ENCODE results near the gene PASK.
A peak's percentile ranks its signal among the peaks of the same experiment; 100 is the strongest.
"Not testable (repeated sequence)": the region's sequence is repeated elsewhere in the genome, so short reads cannot be mapped to it uniquely, and the experiment has no call there.

PASK gene

DNA sequence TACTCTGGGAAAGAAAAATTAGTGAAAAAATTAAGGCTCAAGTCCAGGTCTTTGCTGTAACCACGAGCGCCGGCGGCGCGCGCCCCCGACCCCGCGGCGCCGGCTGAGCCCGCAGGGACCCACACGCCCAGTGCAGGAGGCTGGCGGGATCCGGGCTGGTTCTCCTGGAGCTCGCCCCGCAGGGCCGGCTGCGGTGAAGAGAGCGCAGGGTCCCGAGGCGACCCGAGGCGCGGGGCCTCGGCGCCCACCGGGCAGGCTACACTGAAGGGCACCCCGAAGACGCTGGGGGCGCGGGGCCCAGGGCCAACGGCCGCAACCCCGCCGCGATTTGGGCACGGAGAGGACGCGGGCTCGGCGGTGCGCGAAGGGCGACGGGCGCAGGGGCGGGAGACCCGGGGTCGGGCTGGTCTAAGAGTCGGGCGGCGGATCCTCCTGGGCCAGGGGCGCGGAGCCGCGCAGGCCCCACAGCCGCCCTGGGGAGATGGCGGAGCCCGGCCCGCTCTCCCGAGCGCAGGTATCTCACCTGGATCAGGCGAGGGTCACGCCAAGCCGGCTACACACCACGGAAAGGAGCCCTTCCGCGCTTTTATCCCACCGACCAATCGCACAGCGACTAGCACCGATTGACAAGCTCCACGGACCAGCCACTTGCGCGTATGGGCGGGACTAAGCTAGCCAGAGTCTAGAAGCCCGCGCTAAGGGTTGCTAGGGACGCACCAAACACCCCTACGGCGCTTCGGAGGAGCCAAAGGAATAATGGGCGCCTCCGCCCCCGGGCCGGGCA is at the start of gene PASK:
PASK (minus strand) TSS at position 582 of the 784 bp plus-strand sequence. CDS start 6,440 bp downstream, outside the sequence.
- Histone ChIP-seq H3K4me3 (ENCODE audit: low read length) (peak within 1 kb of the TSS; percentile 87), H3K36me3 (ENCODE audit: control insufficient read depth, insufficient read depth, low read length) (no peaks in the 10 kb centered on the region), H3K27me3 (ENCODE audit: control insufficient read depth, insufficient read depth, low read length) (no peaks in the 10 kb centered on the region), H3K9me3 (ENCODE audit: control insufficient read depth, low read length) (no peaks in the 10 kb centered on the region), H3K9ac (ENCODE audit: low read length) (peak within 1 kb of the TSS; percentile 81), H3K4me1 (ENCODE audit: control insufficient read depth, insufficient read depth, low read length) (peaks cover 8% of the 10 kb centered on the region)

DNA sequence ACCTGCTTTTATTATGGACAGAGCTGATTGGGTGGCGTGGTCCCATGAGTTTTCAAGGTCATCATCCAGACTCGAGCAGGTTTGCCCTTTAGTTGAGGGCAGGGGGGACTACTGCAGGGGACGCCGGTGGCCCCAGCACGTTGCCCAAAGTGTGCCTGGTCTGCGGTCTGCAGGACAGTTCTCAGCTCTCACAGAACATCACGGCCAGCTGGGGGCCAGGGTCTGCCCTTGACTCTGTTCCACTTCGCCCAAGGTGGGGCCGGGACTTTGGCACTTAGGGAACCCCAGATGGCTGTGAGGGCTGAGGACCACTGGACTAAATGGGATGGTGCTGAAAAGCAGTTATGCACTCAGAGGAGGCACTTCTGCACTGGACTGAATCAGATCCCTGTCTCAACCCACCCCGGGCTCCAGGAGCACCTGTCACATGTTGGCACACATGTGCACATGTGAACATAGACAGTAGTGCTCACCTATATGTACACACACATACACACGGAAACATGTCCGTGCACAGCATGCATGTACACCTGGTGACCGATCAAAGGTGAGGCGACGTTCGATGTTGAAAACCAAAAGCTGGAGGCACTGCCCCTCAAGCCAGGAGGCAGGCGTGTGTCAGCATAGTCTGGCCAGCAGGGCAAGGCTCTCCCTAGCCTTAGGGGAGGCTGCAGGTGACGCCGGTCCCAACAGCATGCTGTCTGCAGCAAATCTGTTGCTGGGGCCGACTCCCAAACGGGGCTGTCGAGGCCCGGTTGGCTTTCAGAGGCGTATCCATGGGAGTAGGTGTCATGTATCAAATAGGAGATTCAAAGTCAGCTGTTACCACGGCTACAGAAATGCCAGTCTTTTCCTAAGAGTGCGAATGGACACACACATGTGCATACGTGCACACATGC is 49.4 kb upstream of the PASK start:
- H3K36me3 ChIP-seq (ENCODE audit: control insufficient read depth, insufficient read depth, low read length): no peaks in the 10 kb centered on the region
- no peak overlapping the region for H3K9ac ChIP-seq (ENCODE audit: low read length)
- H3K27me3 ChIP-seq (ENCODE audit: control insufficient read depth, insufficient read depth, low read length): no peaks in the 10 kb centered on the region
- no peak overlapping the region for H3K4me3 ChIP-seq (ENCODE audit: low read length)
- no peaks in the 10 kb centered on the region for H3K9me3 ChIP-seq (ENCODE audit: control insufficient read depth, low read length)
- no peaks in the 10 kb centered on the region for H3K4me1 ChIP-seq (ENCODE audit: control insufficient read depth, insufficient read depth, low read length)

- H3K9ac ChIP-seq (ENCODE audit: low read length): no peak overlapping the region
- no peaks in the 10 kb centered on the region for H3K27me3 ChIP-seq (ENCODE audit: control insufficient read depth, insufficient read depth, low read length)
Observed at GRCh38 chr2:241197947-241198346, 48.7 kb upstream of the PASK start.

DNA sequence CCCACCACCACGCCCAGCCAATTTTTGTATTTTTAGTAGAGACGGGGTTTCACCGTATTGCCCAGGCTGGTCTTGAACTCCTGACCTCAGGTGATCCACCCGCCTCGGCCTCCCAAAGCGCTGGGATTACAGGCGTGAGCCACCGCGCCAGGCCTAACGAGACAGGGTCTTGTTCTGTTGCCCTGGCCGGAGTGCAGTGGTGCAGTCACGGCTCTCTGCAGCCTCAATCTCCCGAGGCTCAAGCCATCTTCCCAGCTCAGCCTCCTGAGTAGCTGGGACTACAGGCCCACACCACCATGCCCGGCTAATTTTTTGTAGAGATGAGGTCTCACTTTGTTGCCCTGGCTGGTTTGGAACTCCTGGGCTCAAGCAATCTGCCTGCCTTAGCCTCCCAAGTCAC is 48.0 kb upstream of the PASK start:
- H3K9me3 ChIP-seq (ENCODE audit: control insufficient read depth, low read length); H3K4me3 ChIP-seq (ENCODE audit: low read length); H3K27me3 ChIP-seq (ENCODE audit: control insufficient read depth, insufficient read depth, low read length); H3K36me3 ChIP-seq (ENCODE audit: control insufficient read depth, insufficient read depth, low read length); H3K9ac ChIP-seq (ENCODE audit: low read length); H3K4me1 ChIP-seq (ENCODE audit: control insufficient read depth, insufficient read depth, low read length): not testable (repeated sequence)

More at GRCh38 chr2:241197947-241198346, 48.7 kb upstream of the PASK start:
- Histone ChIP-seq H3K36me3 (ENCODE audit: control insufficient read depth, insufficient read depth, low read length) (no peaks in the 10 kb centered on the region), H3K4me3 (ENCODE audit: low read length) (no peak overlapping the region), H3K4me1 (ENCODE audit: control insufficient read depth, insufficient read depth, low read length) (peaks cover 2% of the 10 kb centered on the region), H3K9me3 (ENCODE audit: control insufficient read depth, low read length) (no peaks in the 10 kb centered on the region)

DNA sequence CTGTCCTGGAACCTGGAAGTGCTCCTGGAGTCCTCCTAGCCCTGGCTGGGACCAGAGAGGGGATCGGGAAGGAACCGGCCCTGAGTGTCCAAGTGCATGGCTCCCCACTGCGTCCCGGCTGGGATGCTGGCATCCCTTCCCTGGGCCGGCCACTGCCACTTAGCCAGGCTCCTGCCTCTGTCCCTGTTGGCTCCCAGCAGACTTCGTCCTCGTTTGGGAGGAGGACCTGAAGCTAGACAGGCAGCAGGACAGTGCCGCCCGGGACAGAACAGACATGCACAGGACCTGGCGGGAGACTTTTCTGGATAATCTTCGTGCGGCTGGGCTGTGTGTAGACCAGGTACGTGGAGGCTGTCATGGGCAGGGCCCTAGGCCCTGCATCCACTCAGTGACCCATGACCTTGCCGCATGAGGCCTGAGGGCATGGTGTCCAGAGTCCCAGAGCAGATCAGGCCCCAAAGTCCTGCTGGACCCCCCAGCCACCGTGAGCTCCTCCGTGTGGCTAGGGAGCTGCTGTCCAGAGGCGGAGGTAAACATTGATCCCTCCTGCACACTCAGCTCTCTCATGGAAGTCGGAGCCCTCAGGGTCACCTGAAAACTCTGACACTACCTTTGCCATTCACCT is 46.3 kb upstream of the PASK start:
- H3K4me1 ChIP-seq (ENCODE audit: control insufficient read depth, insufficient read depth, low read length): peaks cover 6% of the 10 kb centered on the region

DNA sequence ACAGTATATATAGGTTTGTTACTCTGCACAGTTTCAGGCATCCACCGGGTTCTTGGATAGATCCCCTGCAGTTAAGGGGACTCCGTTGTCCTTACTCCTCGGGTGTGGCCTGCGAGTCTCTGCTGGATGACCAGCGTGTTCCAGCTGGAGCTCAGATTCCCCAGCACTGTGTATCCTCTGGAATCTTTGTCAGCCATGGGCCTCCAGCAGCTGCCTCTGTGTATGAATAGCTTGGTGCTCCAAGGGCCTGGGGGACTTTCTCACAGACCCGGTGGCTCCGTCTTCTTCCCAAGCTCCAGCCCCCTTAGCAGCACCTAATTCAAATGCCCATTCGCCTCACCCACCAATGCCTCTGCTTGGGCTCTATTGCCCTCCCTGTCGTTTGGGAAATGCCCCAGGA is 45.5 kb upstream of the PASK start:
- H3K9me3 ChIP-seq (ENCODE audit: control insufficient read depth, low read length): no peaks in the 10 kb centered on the region
- no peak overlapping the region for H3K4me3 ChIP-seq (ENCODE audit: low read length)
- H3K4me1 ChIP-seq (ENCODE audit: control insufficient read depth, insufficient read depth, low read length): peaks cover 14% of the 10 kb centered on the region
- H3K9ac ChIP-seq (ENCODE audit: low read length): no peak overlapping the region
- H3K27me3 ChIP-seq (ENCODE audit: control insufficient read depth, insufficient read depth, low read length): no peaks in the 10 kb centered on the region
- no peaks in the 10 kb centered on the region for H3K36me3 ChIP-seq (ENCODE audit: control insufficient read depth, insufficient read depth, low read length)

More for the DNA sequence above, 46.3 kb upstream of the PASK start:
- H3K9ac ChIP-seq (ENCODE audit: low read length): no peak overlapping the region
- H3K4me3 ChIP-seq (ENCODE audit: low read length): no peak overlapping the region
- H3K9me3 ChIP-seq (ENCODE audit: control insufficient read depth, low read length): no peaks in the 10 kb centered on the region
- H3K36me3 ChIP-seq (ENCODE audit: control insufficient read depth, insufficient read depth, low read length): no peaks in the 10 kb centered on the region
- H3K27me3 ChIP-seq (ENCODE audit: control insufficient read depth, insufficient read depth, low read length): no peaks in the 10 kb centered on the region

DNA sequence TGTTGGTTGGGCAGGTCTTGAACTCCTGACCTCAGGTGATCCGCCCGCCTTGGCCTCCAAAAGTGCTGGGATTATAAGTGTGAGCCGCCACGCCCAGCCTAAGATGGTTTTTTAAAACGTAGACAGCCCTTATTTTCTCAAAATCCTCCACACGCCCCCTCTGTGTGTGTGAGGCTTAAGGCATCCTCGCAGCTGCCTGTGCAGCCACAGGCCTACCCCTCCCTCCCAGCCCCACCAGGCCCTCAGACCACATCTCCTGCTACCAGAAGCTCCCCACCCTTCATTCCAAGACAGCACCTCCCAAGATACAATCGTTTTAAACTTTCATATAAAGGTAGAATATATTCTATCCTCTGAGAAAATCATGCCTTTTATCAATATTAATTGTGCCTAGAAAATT is 44.0 kb upstream of the PASK start:
- Histone ChIP-seq H3K4me1 (ENCODE audit: control insufficient read depth, insufficient read depth, low read length) (peaks cover 23% of the 10 kb centered on the region), H3K9ac (ENCODE audit: low read length) (no peak overlapping the region), H3K9me3 (ENCODE audit: control insufficient read depth, low read length) (no peaks in the 10 kb centered on the region), H3K36me3 (ENCODE audit: control insufficient read depth, insufficient read depth, low read length) (no peaks in the 10 kb centered on the region), H3K4me3 (ENCODE audit: low read length) (no peak overlapping the region), H3K27me3 (ENCODE audit: control insufficient read depth, insufficient read depth, low read length) (no peaks in the 10 kb centered on the region)

GRCh38 chr2:241191081-241191480 is 41.8 kb upstream of the PASK start:
- Histone ChIP-seq H3K4me3 (ENCODE audit: low read length) (no peak overlapping the region), H3K36me3 (ENCODE audit: control insufficient read depth, insufficient read depth, low read length) (no peaks in the 10 kb centered on the region), H3K4me1 (ENCODE audit: control insufficient read depth, insufficient read depth, low read length) (peaks cover 36% of the 10 kb centered on the region), H3K9me3 (ENCODE audit: control insufficient read depth, low read length) (no peaks in the 10 kb centered on the region), H3K27me3 (ENCODE audit: control insufficient read depth, insufficient read depth, low read length) (no peaks in the 10 kb centered on the region), H3K9ac (ENCODE audit: low read length) (no peak overlapping the region)

DNA sequence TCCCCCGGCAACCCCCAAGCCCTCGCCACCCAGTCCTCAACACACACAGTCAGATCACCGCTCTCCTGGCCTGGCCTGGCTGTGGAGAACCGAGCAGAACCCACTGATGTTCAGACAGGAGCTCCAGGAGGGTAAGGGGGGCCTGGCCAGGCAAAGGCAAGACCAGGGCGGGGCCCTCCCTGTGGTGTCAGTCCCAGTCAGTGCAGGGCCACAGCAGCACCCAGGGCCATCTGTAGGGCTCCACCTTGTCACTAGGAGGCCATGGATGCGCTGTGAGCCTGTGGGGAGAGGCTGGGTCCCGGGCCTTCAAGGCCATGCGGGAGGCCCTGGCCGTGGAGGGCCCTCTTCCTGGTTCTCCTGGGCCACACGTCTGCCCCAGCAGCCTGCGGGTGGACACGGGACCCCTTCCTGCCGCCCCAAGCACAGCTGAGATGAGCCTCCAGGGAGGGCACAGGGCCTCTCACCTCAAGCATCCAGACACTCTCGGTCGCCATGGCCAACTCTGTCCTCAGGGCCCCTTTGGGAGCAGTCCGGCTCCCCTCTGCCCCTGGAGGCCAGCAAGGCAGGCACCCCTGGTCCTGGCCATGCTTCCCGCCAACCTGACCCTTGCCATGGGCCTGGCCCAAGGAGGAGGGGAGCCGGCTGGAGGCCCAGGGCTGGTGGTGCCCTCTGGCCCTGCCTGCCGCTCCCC is 41.2 kb upstream of the PASK start:
- no peaks in the 10 kb centered on the region for H3K27me3 ChIP-seq (ENCODE audit: control insufficient read depth, insufficient read depth, low read length)
- no peak overlapping the region for H3K4me3 ChIP-seq (ENCODE audit: low read length)
- no peaks in the 10 kb centered on the region for H3K36me3 ChIP-seq (ENCODE audit: control insufficient read depth, insufficient read depth, low read length)
- H3K9me3 ChIP-seq (ENCODE audit: control insufficient read depth, low read length): no peaks in the 10 kb centered on the region
- H3K9ac ChIP-seq (ENCODE audit: low read length): no peak overlapping the region
- H3K4me1 ChIP-seq (ENCODE audit: control insufficient read depth, insufficient read depth, low read length): peaks cover 36% of the 10 kb centered on the region

- no peaks in the 10 kb centered on the region for H3K36me3 ChIP-seq (ENCODE audit: control insufficient read depth, insufficient read depth, low read length)
- no peaks in the 10 kb centered on the region for H3K9me3 ChIP-seq (ENCODE audit: control insufficient read depth, low read length)
Observed at GRCh38 chr2:241189856-241190201, 40.6 kb upstream of the PASK start.

GRCh38 chr2:241189093-241189855 is 40.0 kb upstream of the PASK start:
- Histone ChIP-seq H3K27me3 (ENCODE audit: control insufficient read depth, insufficient read depth, low read length) (no peaks in the 10 kb centered on the region), H3K36me3 (ENCODE audit: control insufficient read depth, insufficient read depth, low read length) (no peaks in the 10 kb centered on the region), H3K9ac (ENCODE audit: low read length) (peak overlapping the region; percentile 90), H3K4me3 (ENCODE audit: low read length) (peak overlapping the region; percentile 90), H3K9me3 (ENCODE audit: control insufficient read depth, low read length) (no peaks in the 10 kb centered on the region), H3K4me1 (ENCODE audit: control insufficient read depth, insufficient read depth, low read length) (peaks cover 36% of the 10 kb centered on the region)

More at GRCh38 chr2:241189856-241190201, 40.6 kb upstream of the PASK start:
- Histone ChIP-seq H3K9ac (ENCODE audit: low read length) (no peak overlapping the region), H3K27me3 (ENCODE audit: control insufficient read depth, insufficient read depth, low read length) (no peaks in the 10 kb centered on the region), H3K4me3 (ENCODE audit: low read length) (no peak overlapping the region), H3K4me1 (ENCODE audit: control insufficient read depth, insufficient read depth, low read length) (peaks cover 36% of the 10 kb centered on the region)

Data from mucosa of stomach (tissue), 1 donor.